ENCODE data around the gene C1orf210.

Gene C1orf210

DNA sequence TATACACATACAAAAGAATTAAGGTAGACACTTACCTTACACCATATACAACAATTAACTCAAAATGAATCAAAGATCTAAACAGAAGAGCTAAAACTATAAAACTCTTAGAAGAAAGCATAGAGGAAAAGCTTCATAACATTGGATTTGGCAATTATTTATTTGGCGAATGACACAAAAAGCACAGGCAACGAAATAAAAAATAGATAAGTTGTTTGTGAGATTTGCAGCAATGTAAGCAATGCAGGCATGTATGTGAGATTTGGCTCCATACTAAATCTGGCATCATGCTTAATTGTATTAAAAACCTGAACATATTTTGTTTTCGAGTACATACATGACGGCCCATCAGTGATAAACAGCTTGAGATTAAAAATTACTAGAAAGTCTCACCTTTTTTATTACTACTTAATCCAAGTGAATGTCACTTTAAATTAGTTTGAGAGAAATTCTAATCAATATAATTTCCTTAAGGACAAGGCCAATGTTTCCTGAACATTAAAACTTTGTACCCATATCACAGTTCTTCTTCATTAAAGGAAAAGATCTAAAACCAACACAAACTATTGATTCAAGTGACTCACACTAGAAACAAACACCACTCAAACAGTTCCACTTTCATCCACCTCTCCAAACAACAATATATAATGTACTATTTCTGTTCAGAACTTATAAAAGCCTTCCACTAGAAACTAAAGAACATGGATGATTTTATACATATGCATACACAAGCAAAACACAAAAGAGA is 38.7 kb downstream of the C1orf210 start:
- no peak for DNase-seq

DNA sequence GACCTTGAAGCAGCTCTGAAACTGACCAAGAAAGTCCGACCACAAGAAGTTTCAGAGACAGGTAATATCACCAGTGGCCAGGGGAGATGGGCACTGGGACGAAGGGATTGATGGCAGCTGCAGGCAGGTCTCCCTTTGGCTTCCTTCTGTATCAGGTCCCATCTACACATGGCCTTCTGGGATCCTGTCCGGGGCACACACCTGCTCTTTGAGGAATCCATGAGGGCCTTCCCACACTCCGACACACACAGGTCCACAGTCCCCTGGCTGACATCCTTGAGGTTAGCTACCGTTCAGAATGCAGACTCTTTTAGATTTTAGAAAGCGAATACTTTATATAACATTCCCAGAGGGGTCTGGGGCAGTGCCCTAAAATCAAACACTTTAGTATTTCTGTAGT is 42.1 kb downstream of the C1orf210 start:
- DNase-seq, result no peak

DNA sequence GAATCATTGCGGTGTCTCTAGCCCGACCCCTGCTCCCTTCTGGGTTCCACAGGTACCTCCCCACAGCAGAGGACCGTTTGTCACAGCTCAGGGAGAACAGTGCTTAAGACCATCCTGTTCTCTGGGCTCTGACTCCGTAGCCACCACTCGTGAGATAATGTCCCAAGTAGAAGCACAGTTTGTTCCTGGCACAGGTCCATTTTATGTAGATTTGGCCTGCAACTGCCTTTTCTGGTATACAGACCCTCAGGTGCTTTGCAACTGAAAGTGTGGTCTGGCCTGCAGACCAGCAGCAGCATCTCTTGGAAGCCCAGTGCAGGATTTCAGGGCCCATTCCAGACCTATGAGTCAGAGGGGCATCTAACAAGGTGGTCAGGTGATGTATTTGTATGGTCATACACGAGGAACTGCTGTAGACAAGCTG is 44.0 kb downstream of the C1orf210 start:
- DNase-seq, result no peak

DNA sequence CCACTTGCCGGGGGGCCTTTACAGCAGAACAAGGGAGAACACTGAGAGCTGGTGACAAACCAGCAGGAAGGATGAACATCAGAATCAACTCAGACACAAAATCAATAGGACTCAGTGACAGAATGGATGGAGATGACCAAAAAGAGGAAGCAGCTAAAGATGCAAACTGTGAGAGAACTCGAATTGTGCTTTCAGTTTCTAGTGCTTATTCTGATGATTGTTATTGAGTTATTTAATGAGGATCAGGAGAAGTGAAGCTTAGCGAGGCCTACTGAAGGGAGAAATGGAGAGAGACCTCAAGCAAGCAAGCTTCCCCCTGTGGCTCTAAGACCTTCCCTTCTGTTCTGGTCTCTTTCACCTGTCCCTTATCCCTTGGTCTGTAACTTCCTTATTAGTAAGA is 45.9 kb downstream of the C1orf210 start:
- no peak for DNase-seq

DNA sequence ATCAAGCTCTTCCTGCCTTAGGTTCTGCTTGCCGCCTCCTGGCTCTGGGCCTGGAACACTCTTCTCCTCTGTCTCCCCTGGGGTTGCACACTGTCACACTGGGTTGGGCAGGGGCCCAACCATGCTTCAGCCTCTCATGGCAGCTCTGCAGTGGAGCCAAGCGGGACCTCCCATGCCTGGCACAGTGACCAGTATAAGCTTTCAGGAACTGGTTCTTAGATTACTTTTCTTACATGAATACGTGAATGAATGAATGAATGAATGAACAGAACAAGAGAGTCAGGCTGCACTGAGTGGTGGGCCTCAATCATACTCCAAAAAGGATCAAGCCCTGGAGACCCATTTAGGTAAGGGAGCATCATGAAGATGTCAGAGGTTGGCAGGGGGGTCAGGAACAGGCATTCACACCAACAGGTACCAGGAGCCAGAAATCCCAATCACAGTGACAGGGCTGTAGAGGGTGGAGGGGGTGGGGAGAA is 46.4 kb downstream of the C1orf210 start:
- no peak for DNase-seq

DNA sequence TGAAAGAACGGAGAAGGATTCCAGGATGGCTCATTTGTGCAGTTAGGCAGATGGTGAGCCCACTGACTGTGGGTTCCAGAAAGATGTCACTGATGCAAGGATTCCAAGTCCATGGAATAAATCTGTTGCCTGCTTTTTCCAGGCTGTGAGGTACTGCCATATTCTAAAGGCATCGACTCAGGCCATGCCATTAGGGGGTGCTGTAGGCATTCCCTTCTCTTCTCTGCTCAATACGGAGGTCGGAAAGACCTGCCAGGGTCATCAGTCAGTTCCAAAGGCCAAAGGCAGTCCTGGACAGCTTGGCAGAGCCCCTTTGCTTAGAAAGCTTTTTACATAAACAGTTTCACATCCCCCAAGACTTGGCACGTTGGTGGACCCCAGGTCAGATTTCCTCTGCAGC is 47.3 kb downstream of the C1orf210 start:
- peak in 1 of 2 donors; percentile 27 for DNase-seq

DNA sequence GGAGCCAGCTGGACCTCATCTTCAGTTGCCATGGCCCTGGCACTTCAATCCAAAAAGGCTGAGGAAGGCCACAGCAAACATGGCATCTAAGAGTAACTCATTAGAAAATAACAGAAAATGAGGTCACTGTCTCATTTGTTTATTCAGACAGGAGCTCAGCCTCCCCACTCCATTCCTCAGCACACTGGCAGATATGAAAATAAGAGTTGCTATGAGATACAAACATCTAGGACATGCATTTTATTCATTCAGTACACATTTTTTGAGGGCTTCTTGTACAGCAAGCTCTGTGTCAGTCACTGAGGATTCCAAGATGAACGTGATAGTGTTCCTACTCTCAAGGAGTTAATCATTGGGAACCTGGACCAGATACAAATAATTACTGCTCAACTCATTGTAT is 48.3 kb downstream of the C1orf210 start:
- DNase-seq, result no peak

DNA sequence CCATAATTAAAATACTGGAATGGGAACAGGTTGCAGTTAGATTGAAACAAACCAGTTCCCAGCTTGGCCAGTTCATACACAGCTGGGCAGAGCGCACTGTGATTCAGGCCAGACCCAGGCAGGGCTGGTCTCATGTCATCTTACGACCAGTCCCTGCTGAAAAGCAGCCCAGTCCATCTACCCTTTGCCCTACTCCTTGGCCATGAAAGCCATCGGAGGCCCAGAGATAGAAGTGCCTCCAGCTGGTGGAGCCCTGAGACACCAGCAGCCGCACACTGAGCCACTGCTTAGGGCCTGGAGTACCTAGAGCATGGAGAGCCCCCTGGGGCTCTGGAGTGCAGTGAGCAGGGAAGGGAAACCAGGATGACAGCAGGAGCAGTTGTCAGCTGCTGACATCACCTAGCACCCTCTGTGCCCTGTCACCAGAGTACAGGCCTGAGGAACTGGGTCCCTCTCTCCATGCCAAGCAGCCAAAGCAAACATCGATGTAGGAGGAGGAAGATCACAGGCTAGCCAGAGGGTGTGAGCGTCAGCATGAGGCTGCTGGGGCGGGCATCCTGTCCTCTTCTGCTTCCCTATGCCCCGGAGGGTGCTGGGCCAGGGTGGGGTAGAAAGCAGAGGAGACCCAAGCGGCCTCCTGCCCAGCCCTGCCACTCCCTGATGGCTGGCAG is 49.8 kb downstream of the C1orf210 start:
- DNase-seq, result no peak

DNA sequence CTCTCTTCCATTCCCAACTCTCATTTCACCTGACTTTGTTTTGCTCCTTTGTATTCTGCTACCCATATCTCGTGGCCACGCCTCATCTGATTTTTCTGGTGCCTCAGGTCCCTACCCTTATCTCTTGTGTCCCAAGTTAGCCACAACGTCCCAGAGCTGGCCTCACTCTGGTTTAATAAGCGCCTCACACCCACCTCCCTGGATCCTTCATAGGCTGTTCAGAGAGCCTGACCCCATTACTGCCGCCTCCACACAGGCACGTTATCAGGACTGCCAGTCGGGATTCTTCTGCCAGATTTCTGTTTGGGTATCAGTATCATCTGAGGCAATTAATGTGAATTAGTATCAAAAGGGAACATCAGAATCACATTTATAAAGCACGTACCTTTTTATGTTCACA is 50.3 kb downstream of the C1orf210 start:
- DNase-seq, result no peak

DNA sequence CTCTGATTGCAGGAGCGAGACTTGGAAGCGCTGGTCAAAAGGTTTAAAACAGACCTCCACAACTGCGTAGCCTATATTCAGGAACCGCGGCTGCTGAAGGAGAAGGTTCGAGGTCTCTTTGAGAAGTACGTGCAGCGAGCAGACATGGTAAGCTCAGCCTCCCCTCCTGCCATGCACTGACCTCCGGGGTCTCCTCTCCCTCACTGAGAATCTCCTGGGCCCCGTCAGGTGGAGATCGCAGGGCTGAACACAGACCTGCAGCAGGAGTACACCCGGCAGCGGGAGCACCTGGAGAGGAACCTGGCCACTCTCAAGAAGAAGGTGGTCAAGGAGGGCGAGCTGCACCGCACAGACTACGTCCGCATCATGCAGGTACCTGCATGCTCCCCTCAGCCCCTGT is 51.1 kb downstream of the C1orf210 start:
- no peak for DNase-seq

DNA sequence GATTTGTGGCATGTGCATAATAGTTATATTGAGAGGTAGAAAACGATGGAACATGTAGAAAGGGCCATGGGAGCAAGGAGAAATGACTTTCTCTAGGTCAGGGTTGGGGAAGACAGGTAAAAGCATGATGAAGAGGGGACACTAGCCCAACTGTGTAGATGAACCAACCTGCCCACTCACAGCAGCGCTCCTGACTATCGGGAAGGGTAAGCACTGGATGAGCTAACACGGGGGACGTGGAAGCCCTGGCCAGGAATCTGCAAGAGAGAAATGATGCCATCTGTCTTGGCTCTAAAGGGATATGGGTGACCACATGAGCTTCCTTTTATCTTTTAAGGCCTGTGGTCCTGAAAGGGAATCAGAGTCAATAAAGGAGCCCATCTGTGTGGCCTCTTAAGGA is 51.8 kb downstream of the C1orf210 start:
- DNase-seq, result no peak

DNA sequence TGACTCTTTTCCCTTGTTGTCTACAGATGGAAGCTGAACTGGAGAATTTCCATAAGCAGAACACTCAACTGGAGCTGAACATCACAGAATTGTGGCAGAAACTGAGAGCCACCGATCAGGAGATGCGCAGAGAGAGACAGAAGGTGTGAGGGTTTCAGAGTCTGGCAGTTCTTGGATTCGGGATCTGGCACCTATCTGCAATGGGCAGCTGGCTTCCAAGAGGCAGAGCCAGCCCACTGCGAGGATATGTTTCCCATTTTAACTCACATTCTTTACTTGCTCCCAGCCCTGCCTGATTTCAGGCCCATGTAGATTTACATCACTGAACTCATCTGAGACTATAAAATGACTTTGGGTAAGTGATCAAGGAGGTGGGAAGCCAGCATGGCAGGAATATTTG is 52.9 kb downstream of the C1orf210 start:
- no peak for DNase-seq

DNA sequence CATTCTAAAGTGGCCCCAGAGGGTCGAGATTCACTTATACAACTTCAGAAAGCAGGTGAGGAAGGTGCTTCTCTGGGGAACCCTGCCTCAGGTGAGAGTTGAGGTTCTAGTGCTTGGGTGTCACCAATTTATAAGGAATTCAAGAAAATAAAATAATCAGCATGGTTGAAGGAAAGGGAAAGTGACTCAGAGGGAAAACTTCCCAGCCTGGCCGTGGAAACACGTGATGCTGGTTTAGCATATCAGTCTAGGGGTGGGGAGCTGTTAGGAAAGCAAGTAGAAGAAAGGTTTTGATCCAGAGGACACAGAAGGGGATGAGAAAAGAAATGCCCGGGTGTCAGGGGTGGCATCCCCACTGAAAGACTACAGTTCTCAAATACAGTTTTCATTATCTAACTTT is 53.3 kb downstream of the C1orf210 start:
- DNase-seq, result no peak

Measured in stimulated activated CD4-positive, alpha-beta T cell treated with anti-CD3 and anti-CD28 coated beads, Interleukin-2, amount 100 ng/mL, for 24 hours (primary cell).